Pancreas (tissue), 10 donors: ENCODE data around the gene TEC. TPM values are rescaled to one million over a fixed set of nuclear protein-coding genes. Genes with fewer than 3 reads are reported as not detected.
"Not testable (repeated sequence)": the region's sequence is repeated elsewhere in the genome, so short reads cannot be mapped to it uniquely, and the experiment has no call there.

ENCODE experiments used
- ATAC-seq, 4 donors: fragments of 200-7000 bp; cut with Tn5 transposase; one replicate each; pipeline versions ENCODE4 v1.8.0 to v1.9.1; 2020; ENCODE audit warnings: mild to moderate bottlenecking in 4 of 4, moderate library complexity in 4 of 4
- DNase-seq, 6 donors: peaks; one replicate each; pipeline ENCODE4 v3.0.0-alpha.2; 2020
- FAIRE-seq: peaks from 2 replicates; lab custom pipeline; 2012; peaks lifted over from hg19 to GRCh38; lab: Jason Lieb, UNC
- H3K27ac ChIP-seq, 4 donors: fragments of 200-600 bp; sonication (generic); 1 replicate in 3 of 4; 2 replicates in 1 of 4; pipeline versions ENCODE4 v1.5.0 to v1.8.0; 2020
- H3K27me3 ChIP-seq, 4 donors: fragments of 200-600 bp; one replicate each; pipeline ENCODE4 v1.8.0; 2021
- H3K36me3 ChIP-seq, 3 donors: fragments of 200-600 bp; sonication (generic) in 1 of 3; one replicate each; pipeline versions ENCODE4 v1.5.0 to v1.8.0; 2020 to 2021
- H3K4me1 ChIP-seq, 3 donors: fragments of 200-600 bp; one replicate each; pipeline ENCODE4 v1.8.0; 2021
- H3K4me3 ChIP-seq, 4 donors: fragments of 200-600 bp; sonication (generic) in 2 of 4; one replicate each; pipeline versions ENCODE4 v1.5.0 to v1.8.0; 2020 to 2021
- H3K9me3 ChIP-seq, 4 donors: fragments of 200-600 bp; one replicate each; pipeline ENCODE4 v1.8.0; 2021
- WGBS, 2 donors: extraction: QIAGEN DNeasy Blood & Tissue Kit; methylation state at CpG; one replicate each; pipeline ENCODE4 v1.1.7; 2013; 5-methylcytosine and 5-hydroxymethylcytosine counted together
- intact Hi-C, 3 donors: fragments of 100-400 bp; cut with DNase I; formaldehyde crosslinking; loops; one replicate each; pipeline versions ENCODE4 v1.11.1 to v1.14.2; 2022
- polyA plus RNA-seq, 2 donors: library from polyadenylated mRNA; stranded (reverse); fragments of 200-250 nt; gene quantifications; one replicate each; pipeline ENCODE4 v1.2.3, GENCODE V29; 2013
- total RNA-seq, 6 donors: library from RNA; stranded (reverse); fragmentation: NEBNext Ultra II Directional in 4 of 6; extraction: Animal tissue kit (Norgen Biotek cat#: 25700) in 4 of 6; gene quantifications; one replicate each; pipeline versions ENCODE4 v1.2.1 to v1.2.4, GENCODE V29; 2021 to 2023
- TF ChIP-seq, protein P1 (sequence below), 4 donors: fragments of 200-600 bp; sonication (generic) in 3 of 4; IDR thresholded peaks; one replicate each; pipeline versions ENCODE4 v1.5.0 to v1.8.0; 2021; ENCODE audit warnings: antibody characterized with exemption in 4 of 4
- donor health status: healthy with polysubstance abuse.
- donor health status: DM: no; HTN: no; CAD: no; lungs with moderate emphysema.
- donor health status: DM: no; HTN: no; CAD: no.
- donor health status: control.
- donor health status: control.
- donor health status: Bipolar disorder and iron deficiency.
- donor health status: DM: yes; HTN: yes; CAD: no.
- donor health status: DM: no; HTN: no; CAD: no.
- donor health status: DM: no; HTN: no; CAD: no.
- donor health status: DM: yes; HTN: yes; CAD: no.

Gene TEC
- total and polyA plus RNA-seq, 8 donors, result 0.49 to 3.0 (median 0.97) TPM

DNA sequence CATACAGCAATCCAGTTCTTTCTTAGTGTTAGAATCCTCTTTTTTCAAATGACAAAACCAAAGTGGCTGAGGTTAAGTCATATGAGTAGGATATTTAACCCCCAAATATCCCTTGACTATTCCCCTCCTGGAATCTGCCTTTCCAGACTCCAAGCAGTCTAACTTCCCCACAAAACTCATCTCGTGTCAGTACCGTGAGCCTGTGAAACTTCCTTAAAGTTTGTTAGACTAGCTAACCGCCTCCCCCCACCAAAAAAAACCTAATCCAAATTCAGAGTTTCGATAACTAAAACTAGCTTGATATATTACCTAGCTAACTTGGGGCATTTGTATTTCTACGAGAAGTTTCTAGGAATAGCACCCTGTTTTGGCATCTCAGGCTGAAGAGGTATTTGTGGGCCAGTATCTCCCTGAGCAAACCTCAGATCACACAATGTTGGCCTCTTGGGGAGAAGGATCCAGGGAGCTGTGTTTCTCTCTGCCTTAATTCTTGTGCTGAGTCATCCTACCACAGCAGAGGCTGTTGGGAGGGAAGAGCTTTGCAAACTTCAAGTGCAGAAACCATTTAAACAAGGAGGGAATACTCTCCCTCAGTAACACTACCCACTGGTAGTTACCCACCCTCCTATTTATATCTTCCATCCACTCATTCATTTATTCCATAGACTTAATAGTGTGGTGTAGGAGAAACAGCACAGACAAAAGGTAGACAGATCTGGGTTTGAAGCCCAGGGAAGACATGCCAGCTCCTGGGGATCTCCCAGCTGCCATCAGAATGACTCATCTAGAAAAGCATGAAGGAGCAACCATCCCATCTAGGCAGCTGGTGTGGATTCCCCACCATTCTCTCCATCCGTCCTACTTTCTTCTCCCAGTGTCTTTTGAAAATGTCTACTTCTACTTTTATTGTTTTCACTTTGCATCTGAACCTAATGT, 96.3 kb downstream of the TEC start:
- no peaks in the 10 kb centered on the region for H3K36me3 ChIP-seq
- FAIRE-seq (no peak), ATAC-seq (peak in 2 of 4 donors; percentile 71 to 74)

DNA sequence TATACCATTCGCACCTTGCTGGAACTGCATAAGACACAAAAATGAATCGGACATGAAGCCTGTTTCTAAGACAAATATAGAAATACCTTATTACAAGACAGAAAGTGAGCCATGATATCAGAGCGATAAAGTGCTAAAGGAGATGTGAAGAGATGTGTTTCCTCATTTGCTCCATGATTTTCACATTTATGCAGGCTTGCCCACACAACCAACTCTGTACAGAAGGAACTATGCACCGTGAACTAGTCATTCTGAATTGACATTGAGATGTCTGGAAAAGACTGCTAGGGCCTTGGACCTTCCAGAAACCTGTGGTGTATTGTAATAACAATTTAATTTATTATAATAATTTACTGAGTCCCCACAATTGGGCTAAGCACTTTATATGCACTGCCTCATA, 97.0 kb downstream of the TEC start:
- H3K9me3 ChIP-seq, result no peaks in the 10 kb centered on the region
- FAIRE-seq (no peak), DNase-seq (no peak), ATAC-seq (no peak)
- intact Hi-C loops, result no loop called here
- H3K27ac ChIP-seq, result no peak overlapping the region
- TF ChIP-seq, protein P1, sequence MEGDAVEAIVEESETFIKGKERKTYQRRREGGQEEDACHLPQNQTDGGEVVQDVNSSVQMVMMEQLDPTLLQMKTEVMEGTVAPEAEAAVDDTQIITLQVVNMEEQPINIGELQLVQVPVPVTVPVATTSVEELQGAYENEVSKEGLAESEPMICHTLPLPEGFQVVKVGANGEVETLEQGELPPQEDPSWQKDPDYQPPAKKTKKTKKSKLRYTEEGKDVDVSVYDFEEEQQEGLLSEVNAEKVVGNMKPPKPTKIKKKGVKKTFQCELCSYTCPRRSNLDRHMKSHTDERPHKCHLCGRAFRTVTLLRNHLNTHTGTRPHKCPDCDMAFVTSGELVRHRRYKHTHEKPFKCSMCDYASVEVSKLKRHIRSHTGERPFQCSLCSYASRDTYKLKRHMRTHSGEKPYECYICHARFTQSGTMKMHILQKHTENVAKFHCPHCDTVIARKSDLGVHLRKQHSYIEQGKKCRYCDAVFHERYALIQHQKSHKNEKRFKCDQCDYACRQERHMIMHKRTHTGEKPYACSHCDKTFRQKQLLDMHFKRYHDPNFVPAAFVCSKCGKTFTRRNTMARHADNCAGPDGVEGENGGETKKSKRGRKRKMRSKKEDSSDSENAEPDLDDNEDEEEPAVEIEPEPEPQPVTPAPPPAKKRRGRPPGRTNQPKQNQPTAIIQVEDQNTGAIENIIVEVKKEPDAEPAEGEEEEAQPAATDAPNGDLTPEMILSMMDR (IDR thresholded peaks at IDR 0.05), result no peak
- H3K4me3 ChIP-seq, result no peak overlapping the region
- H3K36me3 ChIP-seq, result no peaks in the 10 kb centered on the region
- no peaks in the 10 kb centered on the region for H3K4me1 ChIP-seq
- WGBS, 2 donors, result 76 to 82% methylated on average over 4 of the region's 4 CpGs
- H3K27me3 ChIP-seq, result no peaks in the 10 kb centered on the region

More for the DNA sequence above, 96.3 kb downstream of the TEC start:
- 83% methylated on average over 6 of the region's 6 CpGs for WGBS, 2 donors
- no peak overlapping the region for H3K4me3 ChIP-seq
- TF ChIP-seq, protein P1 (IDR thresholded peaks at IDR 0.05), result no peak
- intact Hi-C loops, result no loop called here
- no peaks in the 10 kb centered on the region for H3K4me1 ChIP-seq
- no peaks in the 10 kb centered on the region for H3K27me3 ChIP-seq
- H3K9me3 ChIP-seq, result no peaks in the 10 kb centered on the region
- no peak overlapping the region for H3K27ac ChIP-seq
- DNase-seq, result no peak

DNA sequence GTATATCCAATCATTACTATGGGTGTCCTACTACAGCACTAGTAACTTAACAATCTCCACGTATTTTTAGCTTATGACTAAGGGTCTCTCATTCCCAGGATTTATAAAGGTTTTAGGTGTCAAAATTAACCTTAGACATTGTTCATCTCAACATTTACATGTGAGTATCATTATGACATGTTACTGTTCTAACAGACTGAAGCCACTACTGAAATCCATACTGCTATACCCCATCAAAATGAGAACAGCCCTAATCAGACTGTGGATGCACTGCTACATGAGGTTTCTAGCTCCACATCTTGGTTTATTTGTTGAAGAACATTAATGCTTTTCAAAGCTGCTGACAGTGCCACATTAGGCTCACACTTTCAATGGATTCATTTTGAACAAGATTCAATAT, 100.0 kb downstream of the TEC start:
- no peak for FAIRE-seq
- no peaks in the 10 kb centered on the region for H3K9me3 ChIP-seq

GRCh38 chr4:48167538-48168263, 101.9 kb downstream of the TEC start:
- Histone ChIP-seq H3K4me1 (peaks cover 0 to 7% (median 2%) of the 10 kb centered on the region in 3 donors), H3K27ac (no peak overlapping the region), H3K27me3 (no peaks in the 10 kb centered on the region), H3K4me3 (no peak overlapping the region), H3K9me3 (no peaks in the 10 kb centered on the region), H3K36me3 (peaks cover 0 to 6% (median 0%) of the 10 kb centered on the region in 3 donors)
- FAIRE-seq (no peak), DNase-seq (no peak), ATAC-seq (no peak)
- WGBS, 2 donors, result 73 to 77% methylated on average over 5 of the region's 5 CpGs
- intact Hi-C loops, result no loop called here
- TF ChIP-seq, protein P1 (IDR thresholded peaks at IDR 0.05), result no peak

More for the DNA sequence above, 100.0 kb downstream of the TEC start:
- Histone ChIP-seq H3K36me3 (peaks cover 0 to 6% (median 0%) of the 10 kb centered on the region in 3 donors), H3K4me1 (no peaks in the 10 kb centered on the region), H3K27ac (no peak overlapping the region), H3K4me3 (no peak overlapping the region), H3K27me3 (no peaks in the 10 kb centered on the region)
- peak in 2 of 4 donors; percentile 22 to 46 for ATAC-seq
- 43 to 44% methylated on average over 1 of the region's 1 CpG for WGBS, 2 donors
- TF ChIP-seq, protein P1 (IDR thresholded peaks at IDR 0.05), result no peak
- intact Hi-C loops, result no loop called here
- DNase-seq, result no peak

- H3K27me3 ChIP-seq, H3K27ac ChIP-seq, ATAC-seq, DNase-seq, FAIRE-seq, H3K4me3 ChIP-seq, intact Hi-C loops, H3K9me3 ChIP-seq, H3K36me3 ChIP-seq, H3K4me1 ChIP-seq: not testable (repeated sequence)
- 95% methylated on average over 9 of the region's 9 CpGs for WGBS, 2 donors
Observed at GRCh38 chr4:48164561-48164960, 105.1 kb downstream of the TEC start.
